HEK293 (cell line): ENCODE results near the gene MRPS6.
A peak's percentile ranks its signal among the peaks of the same experiment; 100 is the strongest.

ENCODE experiments used
- CTCF ChIA-PET: fragments of 350-600 bp; formaldehyde crosslinking; extraction: SDS; loops from one replicate; lab custom pipeline; 2021; ENCODE audit warnings: antibody characterized with exemption; lab: Yijun Ruan, JAX
- POLR2A ChIA-PET: fragments of 300-600 bp; formaldehyde crosslinking; extraction: SDS; loops from one replicate; lab custom pipeline; 2020; ENCODE audit warnings: antibody characterized with exemption, inconsistent platforms; lab: Yijun Ruan, JAX
- H3K27ac ChIP-seq: fragments of 200-500 bp; sonication (Bioruptor generic); 2 replicates; pipeline ENCODE4 v1.5.1; 2014; ENCODE audit warnings: low read depth, low read length, control low read depth, inconsistent platforms; ENCODE audit errors: extremely low read depth
- H3K36me3 ChIP-seq, 2 experiments: fragments of 200-500 bp in 1 of 2; sonication (Bioruptor generic) in 1 of 2; 1 replicate in 1 of 2; 2 replicates in 1 of 2; pipeline ENCODE4 v1.5.1; 2014 to 2017; ENCODE audit warnings: inconsistent platforms in 2 of 2, low read length in 2 of 2; ENCODE audit not compliant: control insufficient read depth in 2 of 2, insufficient read depth in 1 of 2
- H3K4me1 ChIP-seq: fragments of 200-500 bp; sonication (Bioruptor generic); 2 replicates; pipeline ENCODE4 v1.5.1; 2014; ENCODE audit warnings: mild to moderate bottlenecking, low read length, inconsistent platforms; ENCODE audit not compliant: control insufficient read depth, insufficient read depth
- H3K4me3 ChIP-seq: 2 replicates; pipeline ENCODE4 v1.5.1; 2011; ENCODE audit warnings: low read depth, mild to moderate bottlenecking, control low read depth, low read length, moderate library complexity
- H3K9me3 ChIP-seq: fragments of 200-500 bp; sonication (Bioruptor generic); 2 replicates; pipeline ENCODE4 v1.5.1; 2014; ENCODE audit warnings: low read depth, low read length, inconsistent platforms; ENCODE audit not compliant: control insufficient read depth, insufficient read depth
- GLIS2 ChIP-seq: fragments of 450-650 bp; formaldehyde crosslinking; IDR thresholded peaks from 2 replicates; pipeline ENCODE4 v1.5.1; 2016; ENCODE audit warnings: missing biosample characterization, missing genetic modification characterization
- HOXC10 ChIP-seq: sonication (generic); formaldehyde crosslinking; IDR thresholded peaks from 2 replicates; pipeline ENCODE4 v1.8.1; 2023; ENCODE audit warnings: mild to moderate bottlenecking, missing genetic modification reagents
- KLF16 ChIP-seq: fragments of 450-650 bp; formaldehyde crosslinking; IDR thresholded peaks from 2 replicates; pipeline ENCODE4 v1.5.1; 2017; ENCODE audit warnings: missing biosample characterization, missing genetic modification characterization
- SETDB1 ChIP-seq: IDR thresholded peaks from one replicate; pipeline ENCODE4 v1.6.1; 2017; ENCODE audit warnings: mild to moderate bottlenecking, low read length, moderate library complexity, mixed read lengths; ENCODE audit not compliant: insufficient read length
- ZFP69B ChIP-seq: fragments of 450-650 bp; formaldehyde crosslinking; IDR thresholded peaks from 2 replicates; pipeline ENCODE4 v1.5.1; 2016; ENCODE audit warnings: missing biosample characterization, missing genetic modification characterization
- ZNF121 ChIP-seq: fragments of 450-650 bp; formaldehyde crosslinking; IDR thresholded peaks from 2 replicates; pipeline ENCODE4 v1.5.1; 2016; ENCODE audit warnings: missing biosample characterization, missing genetic modification characterization
- ZNF140 ChIP-seq: fragments of 450-650 bp; formaldehyde crosslinking; IDR thresholded peaks from 2 replicates; pipeline ENCODE4 v1.5.1; 2016; ENCODE audit warnings: missing biosample characterization, missing genetic modification characterization
- ZNF146 ChIP-seq: fragments of 450-650 bp; formaldehyde crosslinking; IDR thresholded peaks from 2 replicates; pipeline ENCODE4 v1.5.1; 2016; ENCODE audit warnings: missing biosample characterization, missing genetic modification characterization
- ZNF184 ChIP-seq: fragments of 450-650 bp; IDR thresholded peaks from 2 replicates; pipeline ENCODE4 v1.5.1; 2018; ENCODE audit warnings: missing biosample characterization, mild to moderate bottlenecking, missing genetic modification characterization
- ZNF24 ChIP-seq: fragments of 450-650 bp; formaldehyde crosslinking; IDR thresholded peaks from 2 replicates; pipeline ENCODE4 v1.5.1; 2016; ENCODE audit warnings: missing biosample characterization, missing genetic modification characterization
- ZNF354C ChIP-seq: fragments of 450-650 bp; formaldehyde crosslinking; IDR thresholded peaks from 2 replicates; pipeline ENCODE4 v1.5.1; 2016; ENCODE audit warnings: missing biosample characterization, missing genetic modification characterization, low read depth, borderline replicate concordance
- ZNF426 ChIP-seq: fragments of 450-650 bp; formaldehyde crosslinking; IDR thresholded peaks from 2 replicates; pipeline ENCODE4 v1.5.1; 2017; ENCODE audit warnings: missing biosample characterization, missing genetic modification characterization, mild to moderate bottlenecking, inconsistent platforms, moderate library complexity
- ZNF561 ChIP-seq: fragments of 450-650 bp; IDR thresholded peaks from 2 replicates; pipeline ENCODE4 v1.5.1; 2018; ENCODE audit warnings: missing biosample characterization, missing genetic modification characterization, borderline replicate concordance
- ZNF571 ChIP-seq: fragments of 450-650 bp; formaldehyde crosslinking; IDR thresholded peaks from 2 replicates; pipeline ENCODE4 v1.5.0; 2017; ENCODE audit warnings: missing biosample characterization, missing genetic modification characterization
- ZNF585B ChIP-seq: fragments of 450-650 bp; formaldehyde crosslinking; IDR thresholded peaks from 2 replicates; pipeline ENCODE4 v1.5.1; 2016; ENCODE audit warnings: missing biosample characterization, missing genetic modification characterization
- ZNF623 ChIP-seq: fragments of 450-650 bp; formaldehyde crosslinking; IDR thresholded peaks from 2 replicates; pipeline ENCODE4 v1.5.1; 2016; ENCODE audit warnings: missing biosample characterization, missing genetic modification characterization
- ZNF660 ChIP-seq: fragments of 450-650 bp; IDR thresholded peaks from 2 replicates; pipeline ENCODE4 v1.5.1; 2018; ENCODE audit warnings: missing biosample characterization, mild to moderate bottlenecking, missing genetic modification characterization
- ZNF830 ChIP-seq: fragments of 450-650 bp; IDR thresholded peaks from 2 replicates; pipeline ENCODE4 v1.5.0; 2018; ENCODE audit warnings: missing biosample characterization, missing genetic modification characterization, low read depth, mild to moderate bottlenecking, moderate library complexity
- ZSCAN16 ChIP-seq: fragments of 450-650 bp; formaldehyde crosslinking; IDR thresholded peaks from 2 replicates; pipeline ENCODE4 v1.5.1; 2016; ENCODE audit warnings: missing biosample characterization, missing genetic modification characterization
- TF ChIP-seq, protein P1 (sequence below): fragments of 450-650 bp; formaldehyde crosslinking; IDR thresholded peaks from 2 replicates; pipeline ENCODE4 v1.5.1; 2016; ENCODE audit warnings: missing biosample characterization, missing genetic modification characterization, borderline replicate concordance
- TF ChIP-seq, protein P2 (sequence below): fragments of 450-650 bp; formaldehyde crosslinking; optimal IDR thresholded peaks from 2 replicates; pipeline ENCODE3; 2016; ENCODE audit warnings: missing biosample characterization, mild to moderate bottlenecking, missing genetic modification characterization
- TF ChIP-seq, protein P3 (sequence below): fragments of 450-650 bp; formaldehyde crosslinking; IDR thresholded peaks from 2 replicates; pipeline ENCODE4 v1.5.1; 2016; ENCODE audit warnings: missing biosample characterization, missing genetic modification characterization
- TF ChIP-seq, protein P4 (sequence below): fragments of 450-650 bp; formaldehyde crosslinking; IDR thresholded peaks from 2 replicates; pipeline ENCODE4; 2016; ENCODE audit warnings: missing biosample characterization, missing genetic modification characterization

MRPS6 gene

DNA sequence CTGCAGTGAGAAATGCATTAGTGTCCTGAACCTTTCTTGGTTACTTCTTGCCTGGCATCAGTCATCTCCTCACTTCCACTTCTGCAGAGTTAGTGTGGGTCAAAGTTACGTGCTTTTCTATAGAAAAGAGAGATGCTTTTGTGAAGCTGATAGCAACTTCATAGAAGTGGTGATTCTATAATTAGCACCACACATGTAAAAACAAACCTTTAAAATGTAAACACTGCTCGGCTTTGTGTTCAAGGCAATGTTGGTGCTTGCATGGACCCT, 57.3 kb downstream of the MRPS6 start:
- no peak for TF ChIP-seq ZNF571
- no peak for TF ChIP-seq ZNF623 (tag by site-specific recombination)
- Histone ChIP-seq H3K27ac (peak overlapping the region; percentile 51; the same call in 1 of the 2 replicates), H3K9me3 (no peaks in the 10 kb centered on the region), H3K36me3 (peaks cover 0 to 11% of the 10 kb centered on the region in 2 experiments; a peak in 1 of 3 replicates), H3K4me1 (peaks cover 26% of the 10 kb centered on the region), H3K4me3 (no peak overlapping the region)
- ChIA-PET CTCF (interaction anchor here (0.5 to 2.9 kb wide), 5 partner anchors 10 to 367 kb away, joined by 3 to 12 read pairs (median 4); no protein-coding TSS in a partner anchor), POLR2A (no interaction called here)

DNA sequence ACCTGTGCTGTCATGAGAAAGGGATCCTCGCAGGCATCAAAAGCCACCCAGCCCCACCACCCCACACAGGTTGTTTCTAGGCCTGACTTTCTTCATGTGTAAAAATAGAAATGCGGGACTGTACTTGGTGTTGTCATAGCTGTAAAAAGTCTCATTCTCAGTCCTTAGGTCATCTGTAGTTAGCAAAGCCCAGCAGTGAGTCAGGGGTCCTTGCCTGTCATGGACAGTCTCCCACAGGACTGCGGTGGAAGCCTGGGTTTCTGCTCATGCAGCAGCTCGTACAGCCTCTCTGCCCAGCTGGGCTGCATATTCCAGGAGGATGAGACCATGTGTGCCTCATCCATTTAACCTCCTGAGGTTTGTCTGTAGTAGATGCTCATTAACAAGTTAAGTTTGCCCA, 58.2 kb downstream of the MRPS6 start:
- Histone ChIP-seq H3K36me3 (peaks cover 0 to 7% of the 10 kb centered on the region in 2 experiments; a peak in 2 of 3 replicates), H3K4me3 (no peak overlapping the region), H3K4me1 (peaks cover 26% of the 10 kb centered on the region), H3K27ac (no peak overlapping the region), H3K9me3 (no peaks in the 10 kb centered on the region)
- TF ChIP-seq KLF16 (tag by site-specific recombination) = no peak
- TF ChIP-seq ZNF585B (tag by site-specific recombination) = no peak
- no peak for TF ChIP-seq HOXC10 (CRISPR knock-in tag)
- no peak for TF ChIP-seq GLIS2 (tag by site-specific recombination)
- TF ChIP-seq ZNF140 (tag by site-specific recombination) = no peak
- no peak for TF ChIP-seq ZNF426 (tag by site-specific recombination)
- TF ChIP-seq, protein P1, sequence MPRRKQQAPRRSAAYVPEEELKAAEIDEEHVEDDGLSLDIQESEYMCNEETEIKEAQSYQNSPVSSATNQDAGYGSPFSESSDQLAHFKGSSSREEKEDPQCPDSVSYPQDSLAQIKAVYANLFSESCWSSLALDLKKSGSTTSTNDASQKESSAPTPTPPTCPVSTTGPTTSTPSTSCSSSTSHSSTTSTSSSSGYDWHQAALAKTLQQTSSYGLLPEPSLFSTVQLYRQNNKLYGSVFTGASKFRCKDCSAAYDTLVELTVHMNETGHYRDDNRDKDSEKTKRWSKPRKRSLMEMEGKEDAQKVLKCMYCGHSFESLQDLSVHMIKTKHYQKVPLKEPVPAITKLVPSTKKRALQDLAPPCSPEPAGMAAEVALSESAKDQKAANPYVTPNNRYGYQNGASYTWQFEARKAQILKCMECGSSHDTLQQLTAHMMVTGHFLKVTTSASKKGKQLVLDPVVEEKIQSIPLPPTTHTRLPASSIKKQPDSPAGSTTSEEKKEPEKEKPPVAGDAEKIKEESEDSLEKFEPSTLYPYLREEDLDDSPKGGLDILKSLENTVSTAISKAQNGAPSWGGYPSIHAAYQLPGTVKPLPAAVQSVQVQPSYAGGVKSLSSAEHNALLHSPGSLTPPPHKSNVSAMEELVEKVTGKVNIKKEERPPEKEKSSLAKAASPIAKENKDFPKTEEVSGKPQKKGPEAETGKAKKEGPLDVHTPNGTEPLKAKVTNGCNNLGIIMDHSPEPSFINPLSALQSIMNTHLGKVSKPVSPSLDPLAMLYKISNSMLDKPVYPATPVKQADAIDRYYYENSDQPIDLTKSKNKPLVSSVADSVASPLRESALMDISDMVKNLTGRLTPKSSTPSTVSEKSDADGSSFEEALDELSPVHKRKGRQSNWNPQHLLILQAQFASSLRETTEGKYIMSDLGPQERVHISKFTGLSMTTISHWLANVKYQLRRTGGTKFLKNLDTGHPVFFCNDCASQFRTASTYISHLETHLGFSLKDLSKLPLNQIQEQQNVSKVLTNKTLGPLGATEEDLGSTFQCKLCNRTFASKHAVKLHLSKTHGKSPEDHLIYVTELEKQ (tag by site-specific recombination) = no peak
- TF ChIP-seq ZNF830 (tag by site-specific recombination) = no peak
- no peak for TF ChIP-seq ZNF121 (tag by site-specific recombination)
- no peak for TF ChIP-seq ZNF184 (tag by site-specific recombination)
- TF ChIP-seq, protein P2, sequence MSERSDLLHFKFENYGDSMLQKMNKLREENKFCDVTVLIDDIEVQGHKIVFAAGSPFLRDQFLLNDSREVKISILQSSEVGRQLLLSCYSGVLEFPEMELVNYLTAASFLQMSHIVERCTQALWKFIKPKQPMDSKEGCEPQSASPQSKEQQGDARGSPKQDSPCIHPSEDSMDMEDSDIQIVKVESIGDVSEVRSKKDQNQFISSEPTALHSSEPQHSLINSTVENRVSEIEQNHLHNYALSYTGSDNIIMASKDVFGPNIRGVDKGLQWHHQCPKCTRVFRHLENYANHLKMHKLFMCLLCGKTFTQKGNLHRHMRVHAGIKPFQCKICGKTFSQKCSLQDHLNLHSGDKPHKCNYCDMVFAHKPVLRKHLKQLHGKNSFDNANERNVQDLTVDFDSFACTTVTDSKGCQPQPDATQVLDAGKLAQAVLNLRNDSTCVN = no peak
- no peak for TF ChIP-seq SETDB1
- no peak for TF ChIP-seq ZNF623 (tag by site-specific recombination)
- TF ChIP-seq ZNF660 (tag by site-specific recombination) = no peak
- TF ChIP-seq ZFP69B = no peak
- TF ChIP-seq, all 188 proteins: peak for 0
- CTCF ChIA-PET = interaction anchor here (0.7 to 1.4 kb wide), 3 partner anchors 39 to 127 kb away, joined by 3 to 5 read pairs (median 3); no protein-coding TSS in a partner anchor
- POLR2A ChIA-PET = no interaction called here

DNA sequence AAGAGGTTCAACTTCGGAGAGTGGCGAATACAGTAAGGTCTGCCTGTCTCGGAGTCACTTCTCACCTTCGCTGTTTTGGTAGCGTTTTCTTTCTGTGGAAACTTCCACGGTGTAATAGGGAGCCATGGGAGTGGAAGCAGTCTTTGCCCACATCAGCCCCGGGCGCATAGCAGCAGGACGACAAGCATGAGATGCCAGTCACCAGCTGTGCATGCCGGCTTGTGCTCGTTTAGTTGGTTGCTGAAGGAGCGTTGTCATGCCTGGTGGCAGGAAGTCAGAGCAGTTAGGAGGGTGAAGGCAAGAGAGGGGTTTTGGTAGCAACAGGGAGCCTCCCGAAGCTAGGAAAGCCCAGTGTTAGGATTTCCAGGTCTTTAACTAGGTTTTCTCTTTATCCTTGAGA, 58.8 kb downstream of the MRPS6 start:
- CTCF ChIA-PET = interaction anchor here (0.7 to 2.2 kb wide), 3 partner anchors 101 to 208 kb away, joined by 3 to 12 read pairs (median 5); no protein-coding TSS in a partner anchor
- Histone ChIP-seq H3K9me3 (no peaks in the 10 kb centered on the region; the same call in none of the 2 replicates), H3K4me1 (peaks cover 26% of the 10 kb centered on the region), H3K36me3 (peaks cover 0 to 7% of the 10 kb centered on the region in 2 experiments; a peak in 2 of 3 replicates), H3K4me3 (no peak overlapping the region), H3K27ac (no peak overlapping the region)
- POLR2A ChIA-PET = no interaction called here
- TF ChIP-seq HOXC10 (CRISPR knock-in tag) (no peak), KLF16 (tag by site-specific recombination) (no peak), ZNF561 (no peak), ZSCAN16 (tag by site-specific recombination) (no peak), ZNF24 (no peak), ZNF146 (tag by site-specific recombination) (no peak), ZNF354C (tag by site-specific recombination) (no peak)
- TF ChIP-seq, protein P3, sequence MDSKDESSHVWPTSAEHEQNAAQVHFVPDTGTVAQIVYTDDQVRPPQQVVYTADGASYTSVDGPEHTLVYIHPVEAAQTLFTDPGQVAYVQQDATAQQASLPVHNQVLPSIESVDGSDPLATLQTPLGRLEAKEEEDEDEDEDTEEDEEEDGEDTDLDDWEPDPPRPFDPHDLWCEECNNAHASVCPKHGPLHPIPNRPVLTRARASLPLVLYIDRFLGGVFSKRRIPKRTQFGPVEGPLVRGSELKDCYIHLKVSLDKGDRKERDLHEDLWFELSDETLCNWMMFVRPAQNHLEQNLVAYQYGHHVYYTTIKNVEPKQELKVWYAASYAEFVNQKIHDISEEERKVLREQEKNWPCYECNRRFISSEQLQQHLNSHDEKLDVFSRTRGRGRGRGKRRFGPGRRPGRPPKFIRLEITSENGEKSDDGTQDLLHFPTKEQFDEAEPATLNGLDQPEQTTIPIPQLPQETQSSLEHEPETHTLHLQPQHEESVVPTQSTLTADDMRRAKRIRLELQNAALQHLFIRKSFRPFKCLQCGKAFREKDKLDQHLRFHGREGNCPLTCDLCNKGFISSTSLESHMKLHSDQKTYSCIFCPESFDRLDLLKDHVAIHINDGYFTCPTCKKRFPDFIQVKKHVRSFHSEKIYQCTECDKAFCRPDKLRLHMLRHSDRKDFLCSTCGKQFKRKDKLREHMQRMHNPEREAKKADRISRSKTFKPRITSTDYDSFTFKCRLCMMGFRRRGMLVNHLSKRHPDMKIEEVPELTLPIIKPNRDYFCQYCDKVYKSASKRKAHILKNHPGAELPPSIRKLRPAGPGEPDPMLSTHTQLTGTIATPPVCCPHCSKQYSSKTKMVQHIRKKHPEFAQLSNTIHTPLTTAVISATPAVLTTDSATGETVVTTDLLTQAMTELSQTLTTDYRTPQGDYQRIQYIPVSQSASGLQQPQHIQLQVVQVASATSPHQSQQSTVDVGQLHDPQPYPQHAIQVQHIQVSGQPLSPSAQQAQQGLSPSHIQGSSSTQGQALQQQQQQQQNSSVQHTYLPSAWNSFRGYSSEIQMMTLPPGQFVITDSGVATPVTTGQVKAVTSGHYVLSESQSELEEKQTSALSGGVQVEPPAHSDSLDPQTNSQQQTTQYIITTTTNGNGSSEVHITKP = no peak
- TF ChIP-seq, protein P4, sequence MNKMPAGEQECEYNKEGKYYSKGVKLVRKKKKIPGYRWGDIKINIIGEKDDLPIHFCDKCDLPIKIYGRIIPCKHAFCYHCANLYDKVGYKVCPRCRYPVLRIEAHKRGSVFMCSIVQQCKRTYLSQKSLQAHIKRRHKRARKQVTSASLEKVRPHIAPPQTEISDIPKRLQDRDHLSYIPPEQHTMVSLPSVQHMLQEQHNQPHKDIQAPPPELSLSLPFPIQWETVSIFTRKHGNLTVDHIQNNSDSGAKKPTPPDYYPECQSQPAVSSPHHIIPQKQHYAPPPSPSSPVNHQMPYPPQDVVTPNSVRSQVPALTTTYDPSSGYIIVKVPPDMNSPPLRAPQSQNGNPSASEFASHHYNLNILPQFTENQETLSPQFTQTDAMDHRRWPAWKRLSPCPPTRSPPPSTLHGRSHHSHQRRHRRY (tag by site-specific recombination) = no peak
